ENCODE measurements around the gene CD3G. TPM values are rescaled to one million over a fixed set of nuclear protein-coding genes. Genes with fewer than 3 reads are reported as not detected.

The CD3G gene
- total and polyA plus RNA-seq, 12 donors = 0.03 to 1.3 (median 0.61) TPM; not detected in 1

DNA sequence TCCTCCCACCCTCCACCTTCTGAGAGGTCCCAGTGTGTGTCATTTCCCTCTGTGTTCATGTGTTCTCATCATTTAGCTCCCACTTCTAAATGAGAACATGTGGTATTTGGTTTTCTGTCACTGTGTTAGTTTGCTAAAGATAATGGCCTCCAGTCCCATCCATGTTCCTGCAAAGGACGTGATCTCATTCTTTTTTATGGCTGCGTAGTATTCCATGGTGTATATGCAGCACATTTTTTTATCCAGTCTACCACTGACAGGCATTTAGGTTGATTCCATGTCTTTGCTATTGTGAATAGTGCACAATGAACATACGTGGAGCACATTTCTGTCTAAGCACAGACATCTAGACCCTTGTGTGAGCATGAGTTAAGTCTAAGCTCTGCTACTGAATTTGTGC lies 33.9 kb upstream of the CD3G start:
- 76 to 86% (median 82%) methylated on average over 3 of the region's 3 CpGs for WGBS, 4 donors
- Histone ChIP-seq H3K9me3 (replicated peaks in 1 of 3) (no peaks in the 10 kb centered on the region), H3K4me3 (no peak overlapping the region), H3K4me1 (replicated peaks in 1 of 2) (no peaks in the 10 kb centered on the region), H3K36me3 (replicated peaks in 1 of 2) (no peaks in the 10 kb centered on the region), H3K27me3 (peaks cover 18% of the 10 kb centered on the region), H3K27ac (no peak overlapping the region)
- DNase-seq = no peak
- intact Hi-C loops (cut with DNase I) = no loop called here
- TF ChIP-seq, protein P1, sequence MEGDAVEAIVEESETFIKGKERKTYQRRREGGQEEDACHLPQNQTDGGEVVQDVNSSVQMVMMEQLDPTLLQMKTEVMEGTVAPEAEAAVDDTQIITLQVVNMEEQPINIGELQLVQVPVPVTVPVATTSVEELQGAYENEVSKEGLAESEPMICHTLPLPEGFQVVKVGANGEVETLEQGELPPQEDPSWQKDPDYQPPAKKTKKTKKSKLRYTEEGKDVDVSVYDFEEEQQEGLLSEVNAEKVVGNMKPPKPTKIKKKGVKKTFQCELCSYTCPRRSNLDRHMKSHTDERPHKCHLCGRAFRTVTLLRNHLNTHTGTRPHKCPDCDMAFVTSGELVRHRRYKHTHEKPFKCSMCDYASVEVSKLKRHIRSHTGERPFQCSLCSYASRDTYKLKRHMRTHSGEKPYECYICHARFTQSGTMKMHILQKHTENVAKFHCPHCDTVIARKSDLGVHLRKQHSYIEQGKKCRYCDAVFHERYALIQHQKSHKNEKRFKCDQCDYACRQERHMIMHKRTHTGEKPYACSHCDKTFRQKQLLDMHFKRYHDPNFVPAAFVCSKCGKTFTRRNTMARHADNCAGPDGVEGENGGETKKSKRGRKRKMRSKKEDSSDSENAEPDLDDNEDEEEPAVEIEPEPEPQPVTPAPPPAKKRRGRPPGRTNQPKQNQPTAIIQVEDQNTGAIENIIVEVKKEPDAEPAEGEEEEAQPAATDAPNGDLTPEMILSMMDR (IDR thresholded peaks at IDR 0.05) = no peak
- TF ChIP-seq POLR2A (IDR thresholded peaks at IDR 0.05) = no peak

DNA sequence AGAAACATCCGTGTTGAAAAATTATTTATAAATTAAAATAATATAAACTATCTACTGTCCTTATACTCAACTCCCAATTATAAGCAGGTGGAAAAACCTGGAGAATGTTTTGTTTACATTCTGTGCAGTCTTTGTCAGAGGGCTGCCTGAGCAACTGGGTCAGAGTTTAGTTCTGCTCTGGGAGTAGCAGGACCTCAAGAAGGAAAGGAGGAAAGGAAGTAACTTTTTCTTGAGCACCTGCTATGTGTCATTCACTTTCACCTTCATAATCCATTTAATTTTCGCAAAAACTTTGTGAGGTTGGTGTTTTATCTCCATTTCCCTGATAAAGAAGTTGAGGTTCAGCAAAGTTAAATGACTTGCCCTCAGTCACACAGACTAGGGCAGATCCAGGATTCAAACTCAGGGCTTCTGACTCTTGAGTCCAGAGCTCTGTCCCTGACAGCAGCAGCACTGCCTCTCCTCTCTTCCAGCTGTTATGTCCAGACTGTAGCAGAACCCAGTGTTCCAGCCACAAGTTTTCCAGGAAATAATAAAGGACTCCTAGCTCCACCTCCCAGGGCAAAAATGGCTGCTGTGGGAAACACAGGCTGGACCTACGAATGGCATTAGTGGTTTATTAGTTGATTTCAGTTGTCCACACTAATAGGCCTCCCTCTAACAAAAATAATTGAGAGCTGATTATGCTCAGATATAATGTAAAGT lies 33.2 kb upstream of the CD3G start:
- intact Hi-C loops (cut with DNase I) = no loop called here
- TF ChIP-seq POLR2A (IDR thresholded peaks at IDR 0.05) = no peak
- TF ChIP-seq, protein P1 (IDR thresholded peaks at IDR 0.05) = no peak
- 63 to 71% (median 65%) methylated on average over 3 of the region's 3 CpGs for WGBS, 4 donors

DNA sequence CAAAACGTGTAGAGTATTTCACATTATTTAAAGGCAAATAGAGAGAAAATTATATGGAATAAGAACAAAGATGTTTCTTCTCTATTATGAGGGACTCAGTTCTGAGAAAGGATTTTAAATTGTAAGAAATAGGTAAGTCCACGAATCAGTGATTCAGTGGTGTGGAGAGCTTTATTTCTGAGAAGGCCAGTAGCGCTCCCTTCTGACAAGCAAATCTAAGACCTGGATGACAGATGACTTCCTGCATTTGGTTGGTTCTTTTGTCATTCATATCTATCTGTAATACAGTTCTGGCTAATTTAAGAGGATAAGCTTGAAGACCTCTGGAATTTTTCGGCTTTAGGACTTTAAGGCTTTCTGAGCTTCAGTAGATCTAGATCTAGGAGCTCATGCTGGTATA lies 32.6 kb upstream of the CD3G start:
- intact Hi-C loops (cut with DNase I) = no loop called here
- no peak overlapping the region for H3K27ac ChIP-seq
- no peak overlapping the region for H3K4me3 ChIP-seq
- H3K4me1 ChIP-seq (replicated peaks in 1 of 2) = peaks cover 0 to 2% of the 10 kb centered on the region in 2 donors
- no peaks in the 10 kb centered on the region for H3K9me3 ChIP-seq (replicated peaks in 1 of 3)
- no peak for DNase-seq
- peaks cover 18% of the 10 kb centered on the region for H3K27me3 ChIP-seq
- TF ChIP-seq, protein P1 (IDR thresholded peaks at IDR 0.05) = no peak
- no peak for TF ChIP-seq POLR2A (IDR thresholded peaks at IDR 0.05)
- H3K36me3 ChIP-seq (replicated peaks in 1 of 2) = no peaks in the 10 kb centered on the region
- 53 to 63% (median 57%) methylated on average over 4 of the region's 4 CpGs for WGBS, 4 donors

More for the DNA sequence above, 33.2 kb upstream of the CD3G start:
- no peak for DNase-seq
- Histone ChIP-seq H3K27me3 (peaks cover 18% of the 10 kb centered on the region), H3K4me3 (no peak overlapping the region), H3K36me3 (replicated peaks in 1 of 2) (no peaks in the 10 kb centered on the region), H3K27ac (no peak overlapping the region), H3K9me3 (replicated peaks in 1 of 3) (no peaks in the 10 kb centered on the region), H3K4me1 (replicated peaks in 1 of 2) (no peaks in the 10 kb centered on the region)

DNA sequence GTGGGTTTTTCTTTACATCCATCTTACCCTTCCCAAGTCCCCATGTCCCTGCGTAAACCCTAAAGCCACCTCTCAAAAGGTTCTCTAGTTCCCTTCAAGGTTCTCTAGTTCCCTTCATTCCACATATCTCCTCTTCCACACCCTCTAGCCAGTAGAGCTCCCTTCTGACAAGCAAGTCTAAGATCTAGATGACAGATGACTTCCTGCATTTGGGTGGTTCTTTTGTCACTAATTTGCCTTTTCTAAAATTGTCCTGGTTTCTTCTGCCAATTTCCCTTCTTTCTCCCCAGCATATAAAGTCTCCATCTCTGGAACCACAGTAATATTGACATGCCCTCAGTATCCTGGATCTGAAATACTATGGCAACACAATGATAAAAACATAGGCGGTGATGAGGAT lies 31.8 kb upstream of the CD3G start:
- intact Hi-C loops (cut with DNase I) = no loop called here
- no peaks in the 10 kb centered on the region for H3K36me3 ChIP-seq (replicated peaks in 1 of 2)
- 77 to 85% (median 83%) methylated on average over 2 of the region's 2 CpGs for whole genome bisulfite sequencing, 4 donors

More for the DNA sequence above, 31.8 kb upstream of the CD3G start:
- Histone ChIP-seq H3K27me3 (peaks cover 18% of the 10 kb centered on the region), H3K27ac (no peak overlapping the region), H3K4me3 (no peak overlapping the region), H3K4me1 (replicated peaks in 1 of 2) (peaks cover 0 to 9% of the 10 kb centered on the region in 2 donors), H3K9me3 (replicated peaks in 1 of 3) (no peaks in the 10 kb centered on the region)
- TF ChIP-seq, protein P1 (IDR thresholded peaks at IDR 0.05) = no peak
- no peak for TF ChIP-seq POLR2A (IDR thresholded peaks at IDR 0.05)
- no peak for DNase-seq

All from adrenal gland (tissue), 12 donors.